ENCODE measurements around the gene RPTOR. TPM values are rescaled to one million over a fixed set of nuclear protein-coding genes. Genes with fewer than 3 reads are reported as not detected.

The RPTOR gene
- total and polyA plus RNA-seq, 2 donors (not counting 3 experiments of a cell fraction or from before 2014, with no cell fraction given) = 10.7 to 41.8 TPM

- Histone ChIP-seq H3K9me1 (replicated peaks; ENCODE audit: control insufficient read depth, extremely low read depth, insufficient read depth, low read length) (no peaks in the 10 kb centered on the region), H2AFZ (ENCODE audit: low read depth, low read length) (no peak overlapping the region), H3K27me3 (ENCODE audit: control insufficient read depth in 2 of 2, insufficient read depth in 2 of 2, low read length in 2 of 2) (no peaks in the 10 kb centered on the region), H3K4me1 (ENCODE audit: control insufficient read depth, extremely low read depth, insufficient read depth, low read length) (no peaks in the 10 kb centered on the region), H3K9ac (replicated peaks; ENCODE audit: extremely low read depth, insufficient read depth, low read length) (no peak overlapping the region), H3K27ac (ENCODE audit: insufficient read depth, low read depth, low read length) (no peak overlapping the region), H4K20me1 (replicated peaks; ENCODE audit: control insufficient read depth, extremely low read depth, insufficient read depth, low read length) (no peaks in the 10 kb centered on the region), H3K9me3 (replicated peaks; ENCODE audit: control insufficient read depth, insufficient read depth, low read length) (no peaks in the 10 kb centered on the region), H3K4me2 (ENCODE audit: insufficient read depth, low read length) (no peak overlapping the region), H3K36me3 (ENCODE audit: control insufficient read depth in 2 of 2, extremely low read depth in 1 of 2, insufficient read depth in 2 of 2, low read length in 2 of 2) (no peaks in the 10 kb centered on the region), H3K79me2 (ENCODE audit: control insufficient read depth, insufficient read depth, low read length) (peaks cover 6% of the 10 kb centered on the region), H3K4me3 (replicated peaks in 1 of 3; ENCODE audit: insufficient read depth in 1 of 3, low read depth in 1 of 3, low read length in 3 of 3) (no peak overlapping the region)
- dilution Hi-C loops (cut with MboI; ENCODE audit: extremely low pct_ligation_motif_present, low sequenced_read_pairs) = no loop called here
- TF ChIP-seq CTCF (IDR thresholded peaks at IDR 0.05; ENCODE audit: extremely low read depth in 1 of 2, insufficient read depth in 1 of 2, low read depth in 1 of 2, low read length in 2 of 2) = no peak
- TF ChIP-seq EZH2 (IDR thresholded peaks at IDR 0.05; ENCODE audit: borderline replicate concordance, low read depth, low read length, severe bottlenecking) = no peak
- TF ChIP-seq GATA2 (IDR thresholded peaks at IDR 0.05; ENCODE audit: insufficient read depth, insufficient read length, low read depth, low read length) = no peak
- TF ChIP-seq MAX (IDR thresholded peaks at IDR 0.05; ENCODE audit: insufficient read depth, insufficient read length) = no peak
- no peak for TF ChIP-seq POLR2A (IDR thresholded peaks at IDR 0.05; ENCODE audit: low read depth, low read length)
- TF ChIP-seq POLR2AphosphoS5 (IDR thresholded peaks at IDR 0.05; ENCODE audit: insufficient read depth, low read depth, low read length) = no peak
- TF ChIP-seq MYC (IDR thresholded peaks at IDR 0.05; ENCODE audit: low read depth, low read length) = no peak
- no peak for TF ChIP-seq FOS (IDR thresholded peaks at IDR 0.05; ENCODE audit: borderline replicate concordance, insufficient read depth, low read length)
- no peak for TF ChIP-seq JUN (IDR thresholded peaks at IDR 0.05; ENCODE audit: borderline replicate concordance, insufficient read depth, insufficient read length, low read depth)
- intact Hi-C loops (cut with micrococcal nuclease) = no loop called here
- DNase-seq (ENCODE audit: low read depth, low spot score) = no peak
- POLR2A ChIA-PET = no interaction called here
- FAIRE-seq = no peak
- CTCF ChIA-PET = no interaction called here
- BruUV-seq (replicated peaks) = no TSS peak
Observed at GRCh38 chr17:80724775-80725266, 180.2 kb downstream of the RPTOR start.

All from endothelial cell of umbilical vein (primary cell).